ENCODE results near the gene ABCA4.

- TF ChIP-seq, protein P1, sequence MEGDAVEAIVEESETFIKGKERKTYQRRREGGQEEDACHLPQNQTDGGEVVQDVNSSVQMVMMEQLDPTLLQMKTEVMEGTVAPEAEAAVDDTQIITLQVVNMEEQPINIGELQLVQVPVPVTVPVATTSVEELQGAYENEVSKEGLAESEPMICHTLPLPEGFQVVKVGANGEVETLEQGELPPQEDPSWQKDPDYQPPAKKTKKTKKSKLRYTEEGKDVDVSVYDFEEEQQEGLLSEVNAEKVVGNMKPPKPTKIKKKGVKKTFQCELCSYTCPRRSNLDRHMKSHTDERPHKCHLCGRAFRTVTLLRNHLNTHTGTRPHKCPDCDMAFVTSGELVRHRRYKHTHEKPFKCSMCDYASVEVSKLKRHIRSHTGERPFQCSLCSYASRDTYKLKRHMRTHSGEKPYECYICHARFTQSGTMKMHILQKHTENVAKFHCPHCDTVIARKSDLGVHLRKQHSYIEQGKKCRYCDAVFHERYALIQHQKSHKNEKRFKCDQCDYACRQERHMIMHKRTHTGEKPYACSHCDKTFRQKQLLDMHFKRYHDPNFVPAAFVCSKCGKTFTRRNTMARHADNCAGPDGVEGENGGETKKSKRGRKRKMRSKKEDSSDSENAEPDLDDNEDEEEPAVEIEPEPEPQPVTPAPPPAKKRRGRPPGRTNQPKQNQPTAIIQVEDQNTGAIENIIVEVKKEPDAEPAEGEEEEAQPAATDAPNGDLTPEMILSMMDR (IDR thresholded peaks at IDR 0.05; ENCODE audit: extremely low read depth in 1 of 2, insufficient read depth in 1 of 2, low read depth in 1 of 2, low read length in 2 of 2), result no peak
- TF ChIP-seq EZH2 (IDR thresholded peaks at IDR 0.05; ENCODE audit: borderline replicate concordance, low read depth, low read length, severe bottlenecking), result no peak
Measured at GRCh38 chr1:94110946-94111740, 9.8 kb downstream of the ABCA4 start.

All from endothelial cell of umbilical vein (primary cell).